Measurements from ENCODE around the gene TMEM239.

Gene TMEM239

DNA sequence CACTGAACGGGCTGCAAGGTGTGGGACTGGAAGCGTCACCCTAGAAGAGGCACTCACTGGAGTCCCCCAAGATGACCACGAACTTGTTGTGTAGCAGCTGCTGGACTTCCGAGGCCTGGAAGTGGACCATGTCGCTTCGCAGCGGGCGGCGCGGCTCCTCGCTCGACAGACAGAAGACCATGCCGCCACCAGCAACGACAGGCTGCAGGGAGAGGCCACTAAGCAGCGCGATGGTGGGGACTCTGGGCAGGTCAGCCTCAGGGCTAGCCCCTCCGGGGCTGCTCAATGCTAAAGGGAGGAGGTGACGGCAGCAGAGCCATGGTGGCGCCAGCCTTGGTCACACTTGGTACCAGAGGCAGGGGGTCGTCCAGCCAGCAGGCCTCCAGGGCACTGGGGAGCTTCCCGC, 23.6 kb downstream of the TMEM239 start:
- H3K4me3 ChIP-seq (ENCODE audit: low read length): peak overlapping the region; percentile 86
- TF ChIP-seq, protein P1, sequence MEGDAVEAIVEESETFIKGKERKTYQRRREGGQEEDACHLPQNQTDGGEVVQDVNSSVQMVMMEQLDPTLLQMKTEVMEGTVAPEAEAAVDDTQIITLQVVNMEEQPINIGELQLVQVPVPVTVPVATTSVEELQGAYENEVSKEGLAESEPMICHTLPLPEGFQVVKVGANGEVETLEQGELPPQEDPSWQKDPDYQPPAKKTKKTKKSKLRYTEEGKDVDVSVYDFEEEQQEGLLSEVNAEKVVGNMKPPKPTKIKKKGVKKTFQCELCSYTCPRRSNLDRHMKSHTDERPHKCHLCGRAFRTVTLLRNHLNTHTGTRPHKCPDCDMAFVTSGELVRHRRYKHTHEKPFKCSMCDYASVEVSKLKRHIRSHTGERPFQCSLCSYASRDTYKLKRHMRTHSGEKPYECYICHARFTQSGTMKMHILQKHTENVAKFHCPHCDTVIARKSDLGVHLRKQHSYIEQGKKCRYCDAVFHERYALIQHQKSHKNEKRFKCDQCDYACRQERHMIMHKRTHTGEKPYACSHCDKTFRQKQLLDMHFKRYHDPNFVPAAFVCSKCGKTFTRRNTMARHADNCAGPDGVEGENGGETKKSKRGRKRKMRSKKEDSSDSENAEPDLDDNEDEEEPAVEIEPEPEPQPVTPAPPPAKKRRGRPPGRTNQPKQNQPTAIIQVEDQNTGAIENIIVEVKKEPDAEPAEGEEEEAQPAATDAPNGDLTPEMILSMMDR (IDR thresholded peaks at IDR 0.05; ENCODE audit: insufficient read depth, low read depth, low read length, missing control alignments): no peak
- no peak for DNase-seq (ENCODE audit: low read depth)

DNA sequence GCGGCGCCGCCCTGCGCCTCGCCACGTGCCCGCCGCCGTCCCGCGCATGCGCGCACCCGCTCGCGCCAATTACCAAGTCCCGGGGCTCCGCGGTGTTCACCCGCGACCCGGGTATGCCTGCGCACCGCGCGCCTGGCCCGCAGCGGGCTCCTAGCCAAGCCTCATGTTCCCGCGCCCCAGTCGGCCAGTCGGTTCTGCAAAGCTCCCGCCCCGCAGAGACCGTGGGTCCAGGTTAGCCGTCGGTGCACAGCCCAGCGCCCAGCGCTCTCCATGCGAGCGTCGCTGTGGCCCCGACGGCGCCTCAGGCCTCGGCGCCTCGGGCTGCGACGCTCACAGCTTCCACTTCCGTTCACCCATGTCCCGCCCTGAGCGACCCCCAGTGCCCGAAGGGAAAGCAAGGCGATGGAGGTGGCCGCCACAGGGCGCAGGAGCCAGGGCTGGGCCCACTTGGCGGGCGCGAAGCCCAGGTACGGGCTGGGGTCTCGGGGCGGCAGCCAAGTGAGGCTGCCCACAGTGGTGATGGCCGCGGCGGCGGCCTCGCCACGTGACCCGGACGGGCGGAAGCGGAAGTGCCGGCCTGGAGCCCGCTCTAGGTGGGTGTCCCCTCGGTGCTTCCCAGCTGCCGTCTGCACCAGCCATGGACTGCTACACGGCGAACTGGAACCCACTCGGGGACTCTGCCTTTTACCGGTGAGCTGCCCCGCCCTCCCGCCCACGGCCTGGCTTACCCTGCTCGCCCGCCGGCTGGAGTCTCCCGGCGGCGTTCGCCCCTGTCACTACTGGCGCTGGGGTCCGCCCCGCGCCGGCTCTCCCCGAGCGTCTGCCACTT, 24.2 kb downstream of the TMEM239 start, which contains the start of the genes PCED1A and VPS16:
Gene PCED1A (minus strand): TSS at position 518 of the 829 bp plus-strand sequence. CDS start 743 bp downstream, outside the sequence.
Gene VPS16 (plus strand): TSS at position 608 of the 829 bp plus-strand sequence. CDS start 30 bp downstream, at position 638.
- peak; percentile 84 for DNase-seq (ENCODE audit: low read depth)
- peak within 1 kb of the TSS; percentile 86 for H3K4me3 ChIP-seq (ENCODE audit: low read length)
- TF ChIP-seq, protein P1 (IDR thresholded peaks at IDR 0.05; ENCODE audit: insufficient read depth, low read depth, low read length, missing control alignments): no peak

DNA sequence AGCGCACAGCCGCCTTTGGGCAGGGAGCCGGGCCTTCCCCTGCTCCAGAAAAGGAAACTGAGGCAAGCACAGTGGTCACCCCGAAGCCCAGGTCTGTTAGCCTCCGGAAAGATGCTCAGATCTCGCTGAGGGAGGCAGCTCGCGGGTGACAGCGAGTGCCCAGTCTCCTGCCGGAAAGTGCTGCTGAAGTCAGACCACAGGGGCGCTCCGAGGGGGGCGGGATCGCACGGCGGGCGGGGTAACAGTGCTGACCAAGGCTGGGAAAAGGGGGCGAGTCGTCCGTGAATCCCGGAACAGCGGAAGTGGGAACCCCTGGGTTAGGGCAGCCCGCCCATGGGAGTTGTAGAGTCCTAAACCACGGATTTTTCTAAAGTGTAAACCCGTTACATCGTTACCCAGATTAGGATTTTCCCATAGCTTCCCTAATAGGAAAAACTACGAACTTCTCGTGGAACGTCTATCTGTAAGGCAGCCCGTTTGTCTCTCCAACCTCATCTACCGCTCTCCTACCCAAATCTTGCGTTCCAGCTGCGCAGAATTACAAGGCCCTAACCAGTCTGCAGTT, 24.9 kb downstream of the TMEM239 start:
- peak; percentile 35 for DNase-seq (ENCODE audit: low read depth)
- peak overlapping the region; percentile 86 for H3K4me3 ChIP-seq (ENCODE audit: low read length)
- TF ChIP-seq, protein P1 (IDR thresholded peaks at IDR 0.05; ENCODE audit: insufficient read depth, low read depth, low read length, missing control alignments): no peak

DNA sequence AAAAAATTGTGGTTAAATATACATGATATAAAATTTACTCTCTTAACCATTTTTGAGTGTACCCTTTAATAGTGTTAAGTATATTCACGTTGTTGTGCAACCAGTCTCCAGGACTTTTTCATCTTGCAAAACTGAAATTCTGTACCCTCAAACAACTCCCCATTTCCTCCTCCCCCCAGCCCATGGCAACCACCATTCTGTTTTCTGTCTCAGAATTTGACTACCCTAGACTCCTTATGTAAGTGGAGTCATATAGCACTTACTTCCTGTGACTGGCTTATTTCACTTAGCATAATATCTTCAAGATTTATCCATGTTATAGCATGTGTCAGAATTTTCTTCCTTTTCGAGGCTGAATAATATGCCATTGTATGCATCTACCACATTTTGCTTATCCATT, 29.4 kb downstream of the TMEM239 start:
- no peak for DNase-seq (ENCODE audit: low read depth)
- H3K4me3 ChIP-seq (ENCODE audit: low read length): no peak overlapping the region
- TF ChIP-seq, protein P1 (IDR thresholded peaks at IDR 0.05; ENCODE audit: insufficient read depth, low read depth, low read length, missing control alignments): no peak

DNA sequence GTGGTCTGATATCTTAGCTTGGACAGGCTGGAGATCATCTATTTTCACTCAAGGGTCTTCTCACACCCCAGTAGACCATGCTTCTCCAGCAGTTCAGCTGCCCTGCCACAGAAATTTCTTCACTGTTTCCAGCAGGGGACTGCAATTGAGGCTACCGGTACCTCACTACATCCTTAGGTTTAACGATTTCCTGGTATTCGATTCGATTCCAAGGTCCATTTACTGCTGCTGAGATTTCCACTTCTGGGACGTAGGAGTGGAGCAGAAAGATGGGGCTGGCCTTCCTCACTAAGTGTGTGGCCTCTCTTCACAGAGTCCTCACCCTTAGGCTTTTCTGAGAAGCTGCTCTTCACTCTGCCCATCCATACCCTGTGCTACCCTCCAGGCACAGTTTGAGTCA, 30.5 kb downstream of the TMEM239 start:
- no peak for DNase-seq (ENCODE audit: low read depth)
- H3K4me3 ChIP-seq (ENCODE audit: low read length): no peak overlapping the region
- TF ChIP-seq, protein P1 (IDR thresholded peaks at IDR 0.05; ENCODE audit: insufficient read depth, low read depth, low read length, missing control alignments): no peak

DNA sequence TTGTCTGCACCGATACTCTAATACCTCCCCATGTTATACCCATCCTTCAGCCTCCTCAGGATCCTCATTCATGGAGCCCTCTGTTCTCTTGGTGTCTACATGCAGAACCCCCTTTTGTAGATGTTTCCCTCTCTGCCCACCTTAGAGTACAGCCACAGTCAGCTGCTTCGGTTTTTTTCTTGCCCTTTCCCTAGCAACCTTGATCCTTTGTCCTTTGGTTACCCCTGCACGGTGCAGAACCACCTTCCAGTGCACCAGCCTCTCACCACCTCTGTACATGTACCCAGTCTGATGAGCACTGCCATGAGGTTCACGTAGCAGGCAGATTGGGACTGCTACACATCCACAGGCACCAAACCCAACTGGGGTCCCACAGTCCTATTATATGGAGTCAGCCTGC, 31.6 kb downstream of the TMEM239 start:
- H3K4me3 ChIP-seq (ENCODE audit: low read length): no peak overlapping the region
- TF ChIP-seq, protein P1 (IDR thresholded peaks at IDR 0.05; ENCODE audit: insufficient read depth, low read depth, low read length, missing control alignments): no peak
- DNase-seq (ENCODE audit: low read depth): no peak

Data from epithelial cell of esophagus (primary cell).